GM21528 (cell line): ENCODE results near the gene FAS.

Experiments used
- ATAC-seq: cut with Tn5 transposase; IDR thresholded peaks from one replicate; pipeline ENCODE4 v1.9.1; 2021; ENCODE audit warnings: mild to moderate bottlenecking, moderate library complexity; ENCODE audit not compliant: unreplicated experiment, low FRiP score

Gene FAS

GRCh38 chr10:88990384-88991160, at the start of gene FAS:
Gene FAS, plus strand, starts transcription at chr10:88990798. Its CDS starts 79 bp downstream, at chr10:88990877.
- ATAC-seq, result peak; percentile 64

DNA sequence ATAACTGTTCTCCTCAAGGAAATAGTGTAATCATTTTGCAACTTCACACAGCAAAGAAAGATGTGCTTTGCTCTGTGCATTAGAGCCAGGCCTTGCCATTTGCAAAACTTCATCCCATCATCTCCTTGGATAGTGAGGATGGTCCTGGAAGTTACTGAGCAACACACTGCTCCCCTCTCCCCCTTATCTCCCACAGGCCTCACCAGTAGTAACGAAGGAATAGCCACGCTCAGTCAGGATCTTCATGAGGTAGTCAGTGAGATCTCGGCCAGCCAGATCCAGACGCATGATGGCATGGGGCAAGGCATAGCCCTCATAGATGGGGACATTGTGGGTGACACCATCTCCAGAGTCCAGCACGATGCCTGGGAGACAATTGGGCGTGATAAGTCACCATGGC, 49.6 kb upstream of the FAS start:
- ATAC-seq, result no peak

DNA sequence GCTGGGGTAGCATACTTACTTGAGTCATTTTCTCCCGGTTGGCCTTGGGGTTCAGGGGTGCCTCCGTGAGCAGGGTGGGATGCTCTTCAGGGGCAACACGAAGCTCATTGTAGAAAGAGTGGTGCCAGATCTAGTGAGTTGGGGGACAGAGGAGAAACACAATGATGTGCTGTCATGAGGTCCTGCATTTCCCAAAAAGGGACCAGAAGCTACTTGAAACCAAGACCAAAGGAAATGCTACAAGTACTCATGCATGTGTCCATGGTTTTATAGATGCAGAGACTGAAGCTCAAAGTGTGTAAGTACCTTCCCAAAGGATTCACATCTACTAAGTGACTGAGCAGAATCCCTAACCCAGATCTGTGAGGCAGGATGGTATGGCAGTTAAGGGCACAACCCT, 46.8 kb upstream of the FAS start:
- ATAC-seq, result no peak

- no peak for ATAC-seq
These were observed 45.8 kb upstream of the FAS start for GRCh38 chr10:88944813-88945212.

- no peak for ATAC-seq
These were observed 44.4 kb upstream of the FAS start for GRCh38 chr10:88946200-88946599.

- no peak for ATAC-seq
These were observed 43.5 kb upstream of the FAS start for GRCh38 chr10:88946965-88947590.

- ATAC-seq, result no peak
These were observed 41.5 kb upstream of the FAS start for GRCh38 chr10:88949051-88949450.

DNA sequence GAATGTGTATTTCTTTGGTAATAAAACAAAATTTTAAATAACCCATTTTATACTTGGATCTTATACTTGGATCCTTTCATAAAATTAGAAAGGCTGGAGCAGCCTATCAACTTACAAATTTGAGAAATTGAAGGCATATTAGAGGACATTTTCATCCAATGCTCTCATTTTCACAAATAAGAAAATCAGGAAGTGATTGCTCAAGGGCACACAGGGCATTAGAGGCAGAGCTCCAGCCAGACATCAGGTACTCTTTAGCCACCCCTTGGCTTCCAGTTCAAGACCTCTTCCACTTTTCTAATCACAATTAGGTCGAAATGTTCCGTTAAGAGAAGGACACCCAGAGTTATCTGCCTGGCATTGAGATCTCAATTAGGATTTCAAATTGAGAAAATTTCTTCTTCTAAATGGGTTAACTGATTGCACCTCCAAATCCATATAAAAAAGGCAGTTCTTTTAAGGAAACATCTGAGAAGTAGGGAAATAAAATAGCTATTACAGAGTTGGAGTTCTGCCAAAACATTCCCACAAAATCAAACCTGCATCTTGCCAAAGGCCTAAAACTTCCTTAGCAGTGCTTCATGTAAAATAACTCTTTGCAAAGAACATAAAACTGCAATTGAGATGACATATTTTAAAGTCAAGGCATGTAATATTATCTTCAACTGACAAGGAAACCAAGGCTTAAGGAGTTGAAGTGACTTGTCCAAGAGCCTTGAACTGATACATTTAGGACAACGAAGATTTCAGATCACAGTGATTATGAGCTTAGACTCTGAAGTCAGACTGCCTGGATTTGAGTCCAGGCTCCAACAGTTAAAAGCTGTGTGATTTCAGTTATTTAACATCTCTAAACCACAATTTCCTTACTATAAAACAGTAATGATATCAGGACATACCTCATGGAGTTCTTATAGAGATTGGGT, 40.4 kb upstream of the FAS start:
- no peak for ATAC-seq

GRCh38 chr10:88952647-88953111, 37.9 kb upstream of the FAS start, which contains the start of gene ACTA2:
Gene ACTA2, minus strand, starts transcription at chr10:88952773. Its CDS starts 3,843 bp downstream, at chr10:88948930.
- no peak for ATAC-seq

DNA sequence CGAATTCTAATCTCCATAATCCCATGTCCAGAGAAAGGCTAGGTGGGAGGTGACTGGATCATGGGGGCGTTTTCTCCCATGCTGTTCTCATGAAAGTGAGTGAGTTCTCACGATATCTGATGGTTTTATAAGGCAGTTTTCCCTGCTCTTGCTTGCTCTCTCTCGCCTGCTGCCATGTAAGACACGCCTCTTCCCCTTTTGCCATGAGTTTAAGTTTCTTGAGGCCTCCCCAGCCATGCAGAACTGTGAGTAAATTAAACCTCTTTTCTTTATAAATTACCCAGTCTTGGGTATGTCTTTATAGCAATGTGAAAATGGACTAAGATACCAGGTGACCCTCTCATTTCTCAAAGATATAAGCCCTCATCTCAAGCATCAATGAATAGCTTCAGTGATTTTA, 36.9 kb upstream of the FAS start:
- ATAC-seq, result no peak

DNA sequence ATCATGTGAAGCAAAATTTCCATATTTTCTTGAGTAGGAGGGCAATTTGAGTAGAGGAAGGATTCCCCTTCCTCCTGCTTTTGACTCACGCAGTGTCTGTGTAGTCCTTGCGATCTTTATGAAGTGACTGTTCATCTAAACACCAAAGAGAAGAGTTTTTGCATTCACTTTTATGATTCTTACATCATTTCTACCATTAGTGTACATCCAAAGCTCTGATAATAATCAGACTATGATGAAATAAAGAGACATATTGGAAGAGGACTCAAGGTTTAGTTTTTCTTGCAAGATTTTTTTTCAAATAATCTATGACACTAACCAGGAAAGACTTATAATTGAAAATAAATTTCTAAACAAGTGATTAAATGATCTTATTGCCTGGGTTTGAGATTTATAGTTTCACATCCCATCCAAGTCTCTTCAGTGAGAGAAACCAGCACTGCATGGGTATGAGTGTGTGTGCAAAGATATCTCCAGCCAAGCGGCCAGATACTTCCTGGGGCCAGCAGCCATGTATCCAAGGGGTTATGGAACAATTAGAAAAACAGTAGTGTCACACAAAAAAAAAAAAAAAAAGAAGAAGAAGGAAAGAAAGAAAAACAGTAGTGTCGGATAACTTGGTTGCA, 36.0 kb upstream of the FAS start:
- no peak for ATAC-seq

GRCh38 chr10:88957381-88957780, 33.2 kb upstream of the FAS start:
- no peak for ATAC-seq

DNA sequence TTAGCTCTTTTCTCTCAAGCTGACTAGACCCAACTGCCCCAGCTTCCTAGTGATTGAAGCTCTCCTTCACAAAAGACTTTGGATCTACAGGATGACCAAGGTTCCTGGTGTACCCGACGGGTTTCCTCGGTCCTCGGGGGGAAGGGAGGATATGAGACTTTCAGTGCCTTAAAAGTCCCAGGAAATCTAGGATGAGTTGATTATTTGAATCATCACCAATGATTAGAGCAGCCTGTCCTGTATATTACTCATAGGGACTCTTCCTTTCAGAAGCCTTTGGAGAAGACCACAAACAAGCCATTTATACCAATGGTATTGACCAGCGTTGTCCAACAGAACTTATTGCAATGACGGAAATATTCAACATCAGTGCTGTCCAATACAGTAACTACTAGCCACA, 31.9 kb upstream of the FAS start:
- no peak for ATAC-seq

GRCh38 chr10:88960802-88961201, 29.8 kb upstream of the FAS start:
- ATAC-seq, result no peak

- ATAC-seq, result no peak
These were observed 29.3 kb upstream of the FAS start for GRCh38 chr10:88961266-88961665.

DNA sequence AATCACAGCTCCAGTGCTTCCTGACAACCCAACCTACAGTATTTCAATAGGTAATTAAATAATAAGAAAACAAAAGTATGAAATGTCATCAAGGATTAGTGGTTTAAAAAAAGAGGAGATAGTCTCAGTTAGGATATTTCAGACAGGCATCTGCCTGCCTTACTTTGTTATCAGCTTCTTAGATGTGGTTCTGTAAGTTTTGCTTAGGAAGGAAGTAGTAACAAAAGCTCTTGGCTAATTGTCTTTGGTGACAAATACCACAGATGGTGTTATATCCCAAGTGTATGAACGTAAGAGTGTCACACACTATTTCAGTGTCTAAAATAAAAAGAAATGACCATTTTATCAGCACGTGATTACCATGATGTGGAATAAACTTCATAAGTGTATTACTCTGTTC, 28.3 kb upstream of the FAS start:
- no peak for ATAC-seq

- no peak for ATAC-seq
These were observed 27.3 kb upstream of the FAS start for GRCh38 chr10:88963318-88963717.

DNA sequence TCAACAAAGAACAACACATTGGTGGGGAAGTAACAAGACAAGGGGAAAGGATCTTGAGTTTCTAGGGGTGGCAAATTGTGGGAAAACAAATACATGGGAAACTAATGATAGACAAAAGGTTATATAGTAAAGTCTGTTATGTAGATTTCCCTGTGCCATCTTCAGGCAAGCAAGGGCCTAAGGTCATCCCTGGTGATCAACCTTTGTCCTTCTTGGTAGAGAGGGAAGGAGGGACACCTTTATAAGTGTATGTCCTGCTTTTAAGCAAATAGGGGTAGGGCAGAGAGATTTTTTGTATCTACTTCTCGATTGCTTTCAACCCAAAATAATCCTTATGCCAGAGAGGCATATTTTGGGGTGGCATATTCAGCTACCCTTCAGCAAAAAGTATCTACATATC, 26.2 kb upstream of the FAS start:
- ATAC-seq, result no peak

- ATAC-seq, result no peak
These were observed 25.7 kb upstream of the FAS start for GRCh38 chr10:88964869-88965415.

DNA sequence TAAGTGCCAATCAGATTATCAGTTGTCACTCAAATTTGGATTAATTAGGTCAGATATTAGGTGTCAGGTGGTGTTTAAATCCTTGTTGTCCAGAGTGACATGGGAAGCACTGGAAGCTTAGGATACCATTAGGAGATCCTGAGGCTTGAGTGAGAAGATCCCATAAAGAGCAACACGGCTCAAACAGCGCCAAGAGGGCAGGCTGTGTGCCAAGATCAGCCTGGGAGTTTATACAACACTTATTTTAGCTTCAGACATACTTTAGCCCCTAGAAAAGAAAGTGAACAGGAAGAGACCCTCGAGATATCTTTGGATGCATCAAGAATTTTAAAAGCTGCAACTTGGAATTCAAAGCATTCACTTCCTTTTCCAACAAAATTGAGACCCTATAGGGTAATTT, 23.8 kb upstream of the FAS start:
- ATAC-seq, result no peak
